Activated CD8-positive, alpha-beta memory T cell treated with anti-CD3 and anti-CD28 coated beads, Interleukin-2, amount 10 ng/mL, durations not matched to agents 7 days and 5 days (primary cell): ENCODE measurements around the gene FCER2. TPM values are rescaled to one million over a fixed set of nuclear protein-coding genes. Genes with fewer than 3 reads are reported as not detected.

Experiments used
- ATAC-seq: fragments of 150-1000 bp; cut with Tn5 transposase; one replicate; pipeline ENCODE4 v1.10.0; 2021; ENCODE audit warnings: moderate library complexity
- CTCF ChIA-PET: fragments of 350-600 bp; sonication (Branson Sonifier 250); formaldehyde crosslinking; loops from one replicate; lab custom pipeline; 2021; ENCODE audit warnings: antibody characterized with exemption; lab: Charles Lee
- DNase-seq: peaks from one replicate; pipeline ENCODE4 v3.0.0-alpha.2; 2020
- H3K27ac Mint-ChIP-seq: one replicate; pipeline ENCODE4 v1.8.0; 2021; ENCODE audit warnings: mild to moderate bottlenecking, mixed read lengths
- H3K27me3 Mint-ChIP-seq: one replicate; pipeline ENCODE4 v1.8.0; 2021; ENCODE audit warnings: mixed read lengths
- H3K36me3 Mint-ChIP-seq: one replicate; pipeline ENCODE4 v1.8.0; 2021; ENCODE audit warnings: mild to moderate bottlenecking, mixed read lengths
- H3K4me1 Mint-ChIP-seq: one replicate; pipeline ENCODE4 v1.8.0; 2021; ENCODE audit warnings: mixed read lengths
- H3K4me3 Mint-ChIP-seq: one replicate; pipeline ENCODE4 v1.8.0; 2021; ENCODE audit warnings: mild to moderate bottlenecking, moderate library complexity, mixed read lengths
- H3K9me3 Mint-ChIP-seq: one replicate; pipeline ENCODE4 v1.8.0; 2022; ENCODE audit warnings: low read depth, mixed read lengths
- total RNA-seq, 2 experiments: library from RNA; stranded (reverse); gene quantifications; one replicate each; pipeline ENCODE4 v1.2.3, GENCODE V29; 2021

FCER2 gene
- total RNA-seq, 2 experiments from 2014 or later: 0.23 TPM; not detected in 1

DNA sequence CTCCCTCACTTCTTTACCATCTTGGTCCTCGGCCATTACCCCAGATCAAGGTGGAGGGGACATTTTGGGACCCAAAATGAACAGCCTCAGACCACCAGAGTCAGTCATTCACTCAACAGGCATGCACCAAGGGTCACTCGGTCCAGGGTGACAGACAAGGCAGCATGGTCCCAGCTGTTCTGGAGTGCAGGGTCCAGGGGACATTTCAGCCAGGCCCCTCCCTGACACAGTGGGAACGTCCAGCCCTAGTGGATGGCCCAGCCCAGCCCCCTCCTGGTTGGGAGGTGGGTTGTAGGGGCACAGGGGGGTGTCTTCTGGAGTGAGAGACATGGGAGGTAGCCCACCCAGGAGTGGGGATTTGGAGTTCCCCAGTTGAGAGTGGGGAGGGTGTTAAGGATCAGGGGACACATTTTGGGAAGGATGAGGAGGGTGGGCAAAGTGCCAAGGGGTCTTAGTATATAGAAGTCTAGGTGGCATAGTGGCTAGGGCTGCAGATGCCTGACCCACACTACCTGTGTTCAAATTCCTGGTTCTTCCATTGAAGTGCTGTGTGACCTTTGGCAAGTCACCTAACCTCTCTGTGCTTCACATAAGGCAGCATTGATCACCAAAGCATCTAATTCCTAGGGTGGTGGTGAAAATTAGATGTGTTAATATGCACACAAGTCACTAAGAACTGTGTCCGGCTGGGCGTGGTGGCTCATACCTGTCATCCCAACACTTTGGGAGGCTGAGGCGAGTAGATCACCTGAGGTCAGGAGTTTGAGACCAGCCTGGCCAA is 2.5 kb upstream of the FCER2 start:
- Mint-ChIP-seq H3K9me3 (no peaks in the 10 kb centered on the region), H3K27ac (no peak overlapping the region), H3K36me3 (no peaks in the 10 kb centered on the region), H3K27me3 (peaks cover 17% of the 10 kb centered on the region), H3K4me3 (no peak overlapping the region), H3K4me1 (peaks cover 21% of the 10 kb centered on the region)
- DNase-seq (no peak), ATAC-seq (no peak)
- CTCF ChIA-PET: interaction anchor here (1.3 kb wide), 1 partner anchor 24 kb away, joined by 8 read pairs; the partner anchor contains the start of gene TRAPPC5

DNA sequence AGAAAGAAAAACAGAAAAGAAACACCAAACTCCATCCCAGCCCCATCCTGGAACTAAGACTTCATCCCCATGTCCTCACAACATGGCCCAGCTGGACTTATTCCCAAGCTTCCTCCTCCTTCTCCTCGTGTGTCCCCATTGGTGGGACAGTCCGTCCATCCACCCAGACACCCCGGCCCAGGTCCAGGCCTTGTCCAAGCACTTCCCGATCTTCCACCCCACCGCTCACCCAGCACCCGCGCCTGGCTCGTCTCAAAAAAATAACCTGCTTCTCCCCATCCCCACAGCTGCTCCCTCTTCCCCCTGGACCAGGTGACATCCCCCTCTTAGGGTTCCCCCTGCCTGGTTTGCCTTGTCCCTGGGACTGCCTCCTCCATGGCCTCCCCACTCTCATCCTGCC is 1.4 kb upstream of the FCER2 start:
- H3K9me3 Mint-ChIP-seq: no peaks in the 10 kb centered on the region
- H3K4me3 Mint-ChIP-seq: no peak overlapping the region
- H3K4me1 Mint-ChIP-seq: peaks cover 26% of the 10 kb centered on the region
- CTCF ChIA-PET: no interaction called here
- no peak for DNase-seq
- H3K36me3 Mint-ChIP-seq: no peaks in the 10 kb centered on the region
- H3K27ac Mint-ChIP-seq: no peak overlapping the region
- ATAC-seq: no peak
- peaks cover 22% of the 10 kb centered on the region for H3K27me3 Mint-ChIP-seq

DNA sequence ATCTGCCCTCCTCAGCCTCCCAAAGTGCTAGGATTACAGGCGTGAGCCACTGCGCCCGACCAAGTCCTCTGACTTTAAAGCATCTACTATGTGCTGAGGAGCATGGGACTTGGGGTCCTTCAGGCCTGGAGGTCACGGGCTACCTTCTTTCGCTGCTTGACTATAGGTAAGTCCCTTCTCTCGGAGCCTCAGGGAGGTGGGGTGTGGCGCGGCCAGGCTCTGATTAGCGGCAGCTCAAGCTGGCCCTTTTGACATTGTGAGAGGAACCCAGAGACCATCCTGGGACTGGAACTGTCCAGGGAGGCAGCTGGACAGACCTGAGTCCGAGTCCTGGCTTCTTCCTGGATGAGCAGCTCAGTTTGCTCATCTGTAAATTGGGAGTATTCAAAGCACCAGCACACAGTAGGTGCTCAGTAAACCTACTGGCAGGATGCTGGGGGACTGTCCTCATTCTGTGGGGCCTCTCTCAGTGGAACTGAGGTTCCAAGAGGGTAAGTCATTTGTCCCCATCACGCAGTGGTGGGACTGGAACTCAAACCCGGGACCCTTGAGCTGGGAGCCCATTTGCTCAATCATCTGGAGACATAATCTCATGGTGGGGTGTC is 780 bp downstream of the FCER2 start:
- Mint-ChIP-seq H3K36me3 (no peaks in the 10 kb centered on the region), H3K4me3 (no peak overlapping the region), H3K27ac (no peak overlapping the region), H3K4me1 (peaks cover 17% of the 10 kb centered on the region), H3K27me3 (peaks cover 26% of the 10 kb centered on the region), H3K9me3 (no peaks in the 10 kb centered on the region)
- CTCF ChIA-PET: interaction anchor here (0.9 to 2.2 kb wide), 2 partner anchors 20 kb away, joined by 3 to 11 read pairs; partner anchors contain the start of gene TRAPPC5
- DNase-seq: no peak
- no peak for ATAC-seq

DNA sequence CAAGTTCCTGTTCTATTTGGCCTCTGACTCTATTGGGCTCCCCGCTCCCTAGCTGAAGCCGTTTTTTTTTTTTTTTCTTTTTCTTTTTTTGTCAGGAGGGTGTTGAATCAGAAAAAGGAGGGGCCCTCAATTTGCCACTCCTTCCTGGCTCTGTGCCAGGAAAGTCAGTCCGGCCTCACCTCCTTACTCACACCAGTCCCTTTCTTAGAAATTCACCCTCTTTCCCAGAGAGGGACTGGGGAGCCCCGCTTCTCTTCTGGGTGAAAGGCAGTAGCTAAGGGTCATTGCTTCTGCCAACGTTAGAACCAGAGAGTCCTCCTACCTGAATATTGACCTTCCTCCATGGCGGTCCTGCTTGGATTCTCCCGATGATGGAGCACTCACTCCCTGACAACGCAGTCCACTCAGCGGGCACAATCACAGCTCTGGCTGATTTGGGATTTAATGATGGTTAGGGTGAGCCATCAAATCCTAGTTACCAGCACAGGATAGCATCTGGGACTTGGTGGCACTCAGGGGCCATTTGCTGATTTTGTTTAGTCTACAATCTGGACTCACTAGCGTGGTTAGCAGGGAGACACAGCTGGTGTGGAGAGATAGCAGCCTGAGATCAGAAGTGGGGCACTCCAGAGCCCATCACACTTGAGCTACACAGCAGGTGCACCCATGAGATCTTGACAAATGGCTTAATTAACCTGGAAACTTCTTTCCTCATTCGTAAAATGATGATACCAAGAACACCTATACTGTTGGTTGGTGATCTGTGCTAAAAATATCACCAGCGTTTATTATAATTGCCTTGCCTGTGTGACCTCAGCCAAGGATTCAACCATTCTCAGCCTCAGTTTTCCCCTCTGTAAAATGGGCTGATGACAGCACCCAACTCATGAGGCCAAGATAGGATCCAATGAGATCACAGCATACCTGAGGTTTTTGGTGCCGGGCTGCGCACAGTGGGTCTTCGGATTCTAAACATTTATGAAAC is 2.2 kb downstream of the FCER2 start:
- Mint-ChIP-seq H3K9me3 (no peaks in the 10 kb centered on the region), H3K4me1 (peaks cover 7% of the 10 kb centered on the region), H3K4me3 (no peak overlapping the region), H3K27ac (no peak overlapping the region), H3K27me3 (peaks cover 26% of the 10 kb centered on the region), H3K36me3 (no peaks in the 10 kb centered on the region)
- CTCF ChIA-PET: interaction anchor here (1.3 to 2.2 kb wide), 2 partner anchors 19 to 131 kb away, joined by 4 to 11 read pairs; partner anchors contain the start of gene TRAPPC5
- ATAC-seq (no peak), DNase-seq (no peak)

DNA sequence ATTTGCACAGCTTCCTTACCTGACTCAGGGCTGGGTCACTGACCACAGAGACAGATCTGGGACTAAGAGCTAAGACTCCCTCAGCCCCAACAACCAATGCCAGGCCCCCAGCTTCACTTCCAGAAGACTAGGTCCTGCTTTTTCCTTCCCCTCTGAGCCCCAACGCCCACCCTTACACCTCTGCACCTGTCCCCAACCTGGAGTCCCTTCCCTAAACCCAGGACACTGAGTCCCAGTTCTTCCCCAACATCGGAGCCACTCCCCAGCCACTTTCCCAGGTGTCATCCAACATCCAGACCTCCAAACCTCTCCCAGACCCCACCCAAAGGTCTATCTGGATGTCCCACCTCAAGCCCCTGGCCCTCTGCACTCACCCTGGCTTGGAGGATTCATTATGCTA is 2.9 kb downstream of the FCER2 start:
- peaks cover 26% of the 10 kb centered on the region for H3K27me3 Mint-ChIP-seq
- DNase-seq: no peak
- H3K9me3 Mint-ChIP-seq: no peaks in the 10 kb centered on the region
- H3K4me1 Mint-ChIP-seq: peaks cover 7% of the 10 kb centered on the region
- no peak overlapping the region for H3K4me3 Mint-ChIP-seq
- no peak overlapping the region for H3K27ac Mint-ChIP-seq
- CTCF ChIA-PET: interaction anchor here (1.3 to 2.2 kb wide), 2 partner anchors 18 to 131 kb away, joined by 4 to 11 read pairs; partner anchors contain the start of gene TRAPPC5
- no peaks in the 10 kb centered on the region for H3K36me3 Mint-ChIP-seq
- no peak for ATAC-seq

DNA sequence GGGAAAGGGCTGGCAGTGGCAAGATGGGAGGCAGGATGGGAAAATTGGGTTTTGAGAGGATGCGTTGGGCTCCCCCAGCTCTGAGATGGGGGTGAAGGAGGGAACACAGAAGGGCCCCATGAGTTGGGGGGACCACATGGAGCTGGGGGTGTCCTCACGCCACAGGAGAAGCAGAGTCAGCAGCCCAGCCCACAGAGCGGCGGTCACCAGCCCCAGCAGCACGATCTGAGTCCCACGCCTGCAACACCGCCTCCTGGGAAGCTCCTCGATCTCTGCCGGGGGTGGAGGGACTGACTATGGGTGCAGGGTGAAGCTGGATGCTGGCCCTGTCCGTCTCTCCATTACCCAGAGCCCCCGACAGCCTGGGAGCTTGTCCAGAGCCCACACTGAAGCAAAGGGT is 3.3 kb downstream of the FCER2 start:
- CTCF ChIA-PET: interaction anchor here (0.7 to 2.2 kb wide), 4 partner anchors 15 to 130 kb away, joined by 3 to 11 read pairs (median 5); partner anchors contain the start of gene TRAPPC5
- Mint-ChIP-seq H3K36me3 (no peaks in the 10 kb centered on the region), H3K4me1 (peaks cover 7% of the 10 kb centered on the region), H3K27me3 (peaks cover 26% of the 10 kb centered on the region), H3K4me3 (no peak overlapping the region), H3K9me3 (no peaks in the 10 kb centered on the region), H3K27ac (no peak overlapping the region)
- DNase-seq (no peak), ATAC-seq (no peak)

DNA sequence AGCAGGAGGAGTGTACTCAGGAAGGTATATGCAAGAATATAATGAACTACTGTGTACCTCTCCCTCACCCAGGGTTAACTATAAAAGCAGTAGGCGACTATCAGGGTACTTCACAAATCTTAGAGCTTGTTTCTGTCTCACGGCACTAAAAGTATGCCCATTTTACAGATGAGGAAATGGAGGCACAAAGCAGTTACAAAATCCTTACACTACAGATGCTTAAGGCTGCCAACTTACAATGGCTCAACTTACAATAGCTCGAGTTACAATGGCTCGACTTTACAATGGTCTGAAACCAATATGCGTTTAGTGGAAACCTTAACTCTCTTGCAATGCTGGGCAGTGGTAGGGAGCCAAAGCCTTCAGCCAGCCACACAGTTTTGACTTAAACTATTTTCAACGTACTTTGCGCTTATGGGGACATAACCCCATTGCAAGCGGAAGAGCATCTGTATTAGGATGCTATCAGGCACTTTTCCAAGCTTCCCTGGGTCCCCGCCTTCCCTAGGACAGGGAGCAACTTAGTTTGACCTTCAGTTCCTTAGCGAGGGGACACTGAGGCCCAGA is 4.1 kb downstream of the FCER2 start:
- Mint-ChIP-seq H3K4me1 (peaks cover 7% of the 10 kb centered on the region), H3K27ac (no peak overlapping the region), H3K9me3 (no peaks in the 10 kb centered on the region), H3K27me3 (peaks cover 26% of the 10 kb centered on the region), H3K4me3 (no peak overlapping the region), H3K36me3 (no peaks in the 10 kb centered on the region)
- CTCF ChIA-PET: interaction anchor here (0.7 to 1.2 kb wide), 3 partner anchors 16 to 129 kb away, joined by 3 to 6 read pairs (median 3); partner anchors contain the start of gene TRAPPC5
- ATAC-seq: no peak
- DNase-seq: no peak

DNA sequence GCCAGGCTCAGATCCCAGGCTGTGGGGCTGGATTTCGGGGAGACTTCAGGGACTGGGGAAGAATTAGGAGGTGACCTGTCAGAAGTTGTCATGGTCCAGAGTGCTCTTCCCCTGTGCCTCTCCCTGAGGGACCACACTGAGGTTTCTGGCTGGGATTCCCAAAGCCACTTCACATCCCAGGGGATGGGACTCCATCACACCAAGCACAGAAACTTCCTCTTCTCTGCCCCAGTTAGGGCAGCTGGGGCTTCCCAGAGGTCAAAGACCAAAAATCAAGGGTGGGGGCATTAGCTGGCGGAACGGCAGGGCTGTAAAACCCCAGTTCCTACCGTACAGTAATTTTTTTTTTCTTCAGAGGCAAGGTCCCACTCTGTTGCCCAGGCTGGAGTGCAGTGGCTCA is 7.4 kb downstream of the FCER2 start:
- Mint-ChIP-seq H3K9me3 (no peaks in the 10 kb centered on the region), H3K4me3 (no peak overlapping the region), H3K4me1 (peaks cover 4% of the 10 kb centered on the region), H3K27me3 (peaks cover 19% of the 10 kb centered on the region), H3K36me3 (no peaks in the 10 kb centered on the region), H3K27ac (no peak overlapping the region)
- CTCF ChIA-PET: no interaction called here
- no peak for DNase-seq
- no peak for ATAC-seq

DNA sequence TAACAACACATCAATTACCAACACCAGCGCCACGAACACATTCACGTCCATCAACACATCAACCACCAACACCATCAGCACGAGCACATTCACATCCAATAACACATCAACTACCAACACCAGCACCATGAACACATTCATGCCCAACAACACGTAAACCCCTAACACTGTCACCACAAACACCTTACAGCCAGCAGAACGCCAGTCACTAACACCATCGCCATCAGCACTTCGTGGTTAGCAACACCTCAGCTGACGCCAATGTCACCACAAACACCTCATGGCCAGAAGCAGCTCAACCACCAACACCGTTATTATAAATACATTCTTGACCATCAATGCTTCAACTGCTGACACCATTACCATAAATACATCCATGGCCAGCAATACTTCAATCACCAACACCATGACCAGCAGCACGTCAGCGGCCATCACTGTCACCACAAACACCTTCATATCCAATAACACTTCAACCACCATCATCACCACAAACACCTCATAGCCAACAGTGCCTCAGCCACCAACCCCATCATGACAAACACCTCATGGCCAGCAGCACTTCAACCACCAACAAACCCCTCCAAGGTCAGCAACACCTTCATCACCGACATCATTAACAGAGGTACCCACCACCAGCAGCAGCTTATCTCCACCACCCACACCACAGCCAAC is 9.4 kb downstream of the FCER2 start:
- H3K4me1 Mint-ChIP-seq: no peaks in the 10 kb centered on the region
- H3K27ac Mint-ChIP-seq: no peak overlapping the region
- peaks cover 3% of the 10 kb centered on the region for H3K27me3 Mint-ChIP-seq
- no peaks in the 10 kb centered on the region for H3K36me3 Mint-ChIP-seq
- DNase-seq (no peak), ATAC-seq (no peak)
- CTCF ChIA-PET: no interaction called here
- no peaks in the 10 kb centered on the region for H3K9me3 Mint-ChIP-seq
- H3K4me3 Mint-ChIP-seq: no peak overlapping the region

DNA sequence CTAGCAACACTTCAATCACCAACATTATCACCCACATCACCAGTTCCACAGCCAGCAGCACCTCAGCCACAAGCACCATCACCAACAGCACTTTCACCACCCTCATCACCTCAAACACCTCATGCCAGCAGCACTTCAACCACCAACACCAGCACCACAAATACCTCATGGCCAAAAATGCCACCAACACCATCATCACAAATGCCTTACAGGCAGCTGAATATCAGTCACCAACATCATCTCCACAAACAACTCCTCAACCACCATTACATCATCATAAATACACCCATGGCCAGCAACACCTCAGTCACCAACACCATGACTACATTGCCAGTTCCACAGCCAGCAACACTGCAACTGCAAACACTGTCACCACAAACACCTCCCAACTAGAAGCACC is 10.4 kb downstream of the FCER2 start:
- Mint-ChIP-seq H3K4me3 (no peak overlapping the region), H3K4me1 (no peaks in the 10 kb centered on the region), H3K27me3 (peaks cover under 1% of the 10 kb centered on the region), H3K27ac (no peak overlapping the region), H3K9me3 (no peaks in the 10 kb centered on the region), H3K36me3 (no peaks in the 10 kb centered on the region)
- CTCF ChIA-PET: interaction anchor here (1.4 kb wide), 1 partner anchor 11 kb away, joined by 5 read pairs; the partner anchor contains the start of gene TRAPPC5
- no peak for DNase-seq
- ATAC-seq: no peak

DNA sequence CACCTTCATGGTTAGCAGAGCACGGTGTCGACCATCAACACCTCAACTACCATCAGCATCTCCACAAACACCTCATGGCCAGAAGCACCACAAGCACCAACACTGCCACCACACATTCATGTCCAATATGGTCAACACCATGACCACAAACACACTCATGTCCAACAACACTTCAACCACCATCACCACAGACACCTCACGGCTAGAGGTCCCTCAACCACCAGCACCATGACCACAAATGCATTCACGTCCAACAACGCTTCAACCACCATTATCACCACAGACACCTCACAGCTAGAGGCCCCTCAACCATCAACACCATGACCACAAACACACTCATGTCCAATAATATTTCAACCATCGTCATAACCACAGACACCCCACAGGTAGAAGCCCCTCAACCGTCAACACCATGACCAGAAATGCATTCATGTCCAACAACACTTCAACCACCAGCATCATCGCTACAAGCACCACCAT is 11.1 kb downstream of the FCER2 start:
- no peaks in the 10 kb centered on the region for H3K36me3 Mint-ChIP-seq
- ATAC-seq (no peak), DNase-seq (no peak)
- no peaks in the 10 kb centered on the region for H3K27me3 Mint-ChIP-seq
- CTCF ChIA-PET: interaction anchor here (1.4 kb wide), 1 partner anchor 10 kb away, joined by 5 read pairs; the partner anchor contains the start of gene TRAPPC5
- no peaks in the 10 kb centered on the region for H3K9me3 Mint-ChIP-seq
- no peaks in the 10 kb centered on the region for H3K4me1 Mint-ChIP-seq
- no peak overlapping the region for H3K4me3 Mint-ChIP-seq
- no peak overlapping the region for H3K27ac Mint-ChIP-seq

DNA sequence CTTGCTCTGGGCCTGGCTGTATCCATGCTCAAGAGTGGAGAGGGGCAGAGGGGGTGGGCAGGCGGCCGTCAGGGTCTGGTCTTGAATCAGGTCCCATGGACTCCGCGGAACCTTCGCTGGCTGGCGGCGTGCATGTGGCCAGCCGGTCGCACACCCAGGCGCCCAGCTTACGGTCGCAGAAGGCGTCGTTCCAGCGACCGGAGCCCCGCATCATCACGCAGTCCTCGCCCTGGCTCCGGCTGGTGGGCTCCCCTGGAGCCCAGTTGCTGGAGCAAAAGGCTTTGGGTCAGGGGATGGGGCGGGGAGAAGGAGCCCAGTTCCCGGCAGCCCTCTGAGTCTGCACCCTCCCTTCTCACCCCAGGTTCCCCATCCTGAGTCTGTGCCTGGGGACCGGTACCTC is 12.8 kb downstream of the FCER2 start:
- no peak for ATAC-seq
- no peak overlapping the region for H3K27ac Mint-ChIP-seq
- no peaks in the 10 kb centered on the region for H3K27me3 Mint-ChIP-seq
- CTCF ChIA-PET: interaction anchor here (1.5 kb wide), 1 partner anchor 122 kb away, joined by 4 read pairs; no protein-coding TSS in a partner anchor
- H3K36me3 Mint-ChIP-seq: peaks cover 5% of the 10 kb centered on the region
- no peaks in the 10 kb centered on the region for H3K4me1 Mint-ChIP-seq
- H3K4me3 Mint-ChIP-seq: no peak overlapping the region
- DNase-seq: no peak
- H3K9me3 Mint-ChIP-seq: no peaks in the 10 kb centered on the region
